ENCODE data around the gene SLC43A1. TPM values are rescaled to one million over a fixed set of nuclear protein-coding genes. Genes with fewer than 3 reads are reported as not detected.

SLC43A1 gene
- total RNA-seq, 1 experiment from 2014 or later, result 11.8 TPM

DNA sequence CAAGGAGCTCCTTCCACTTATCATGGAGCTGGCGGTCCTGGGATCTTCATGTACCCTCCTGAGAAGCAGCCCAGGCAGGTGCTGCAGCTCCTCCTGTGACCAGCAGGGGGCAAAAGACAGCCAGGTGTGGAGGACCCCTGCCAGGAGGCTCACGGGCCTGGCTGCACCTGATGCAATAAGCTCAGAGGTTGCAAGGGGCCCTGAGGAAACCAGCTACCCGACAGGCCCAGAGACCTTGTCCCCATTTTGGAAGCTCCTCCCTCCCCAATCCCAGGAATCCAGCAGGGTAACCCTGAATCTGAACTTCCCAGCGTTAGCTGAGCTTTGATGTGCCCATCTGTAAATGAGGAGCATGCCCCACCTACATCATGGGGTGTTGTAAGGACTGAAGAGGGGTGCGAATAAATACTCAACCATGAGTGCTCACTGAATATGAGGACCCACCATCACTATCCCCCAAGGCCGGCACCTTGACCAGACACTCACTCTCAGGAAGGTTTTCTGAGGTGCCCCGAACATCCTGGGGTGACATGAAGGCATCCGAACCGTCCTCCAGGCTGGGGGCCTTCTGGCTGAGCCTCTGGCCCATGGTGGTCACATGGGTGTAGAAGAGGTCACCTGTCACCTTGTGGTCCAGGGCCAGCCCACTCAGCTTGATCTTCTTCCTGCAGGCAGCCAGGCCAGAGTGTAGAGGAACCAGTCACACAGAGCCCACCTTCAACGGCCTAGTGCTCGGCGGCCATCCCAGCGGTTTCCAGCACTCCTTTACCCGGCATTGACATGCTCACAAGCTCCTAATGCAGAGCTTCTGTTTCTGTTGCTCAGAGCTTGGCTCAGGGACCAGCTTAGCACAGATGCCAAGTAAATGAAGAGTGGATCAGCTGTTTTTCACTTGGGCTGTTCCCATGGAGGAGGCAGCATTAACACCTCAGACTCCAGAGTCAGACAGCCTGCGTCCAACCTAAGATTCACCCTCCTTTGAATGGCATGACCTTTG lies 21.7 kb downstream of the SLC43A1 start:
- Histone ChIP-seq H2AFZ (ENCODE audit: low read depth, low read length, poor library complexity, severe bottlenecking) (no peak overlapping the region), H4K20me1 (ENCODE audit: insufficient read depth) (no peaks in the 10 kb centered on the region), H3K79me2 (ENCODE audit: insufficient read depth, low read length) (no peaks in the 10 kb centered on the region), H3K27ac (ENCODE audit: low read depth, low read length) (peak overlapping the region; percentile 37; the same call in 1 of the 2 replicates), H3K4me1 (ENCODE audit: control insufficient read depth in 1 of 2, insufficient read depth in 2 of 2, low read length in 2 of 2) (peaks cover 5 to 7% of the 10 kb centered on the region in 2 experiments; a peak in 2 of 4 replicates), H3K9ac (ENCODE audit: low read length) (no peak overlapping the region), H3K9me3 (ENCODE audit: control insufficient read depth in 1 of 2, insufficient read depth in 1 of 2, low read depth in 1 of 2, low read length in 2 of 2) (no peaks in the 10 kb centered on the region), H3K9me2 (ENCODE audit: insufficient read depth) (no peaks in the 10 kb centered on the region), H3K27me3 (ENCODE audit: insufficient read depth, low read length) (no peaks in the 10 kb centered on the region), H3K36me3 (ENCODE audit: control insufficient read depth in 1 of 2, insufficient read depth in 2 of 2, low read length in 2 of 2) (no peaks in the 10 kb centered on the region), H3K4me3 (replicated peaks in 1 of 2; ENCODE audit: low read depth in 1 of 2, low read length in 2 of 2) (no peak overlapping the region), H3K4me2 (ENCODE audit: low read length) (no peak overlapping the region)
- ChIA-PET POLR2A (interaction anchor here (1.3 to 1.6 kb wide), 6 partner anchors 21 to 150 kb away, joined by 4 to 9 read pairs (median 6); partner anchors contain the start of genes RTN4RL2 and SLC43A1), CTCF (interaction anchor here (0.7 to 4.1 kb wide), 29 partner anchors 8 to 1665 kb away, joined by 3 to 78 read pairs (median 6); partner anchors contain the start of genes MED19, RTN4RL2, SLC43A1 and SSRP1), RAD21 (ENCODE audit: low non-redundant PET in 1 of 2, low total read pairs in 2 of 2, uncharacterized antibody in 2 of 2, unreplicated experiment in 2 of 2) (interaction anchor here (0.9 to 2.7 kb wide), 7 partner anchors 8 to 151 kb away, joined by 3 to 9 read pairs (median 4); partner anchors contain the start of genes TIMM10 (in 1 of the 2) and UBE2L6 (in 1 of the 2))
- DNase-seq (ENCODE audit: low read depth, low spot score), result peak; percentile 73
- TF ChIP-seq YY1 (IDR thresholded peaks at IDR 0.05; ENCODE audit: extremely low read depth, insufficient replicate concordance, low read depth, low read length) (no peak), RAD21 (IDR thresholded peaks at IDR 0.05; ENCODE audit: low read depth) (peak; percentile 78), FOSL1 (IDR thresholded peaks at IDR 0.05; ENCODE audit: low read depth) (no peak), POLR2AphosphoS5 (IDR thresholded peaks at IDR 0.05; ENCODE audit: low read depth, low read length) (peak; percentile 43), POLR2A (IDR thresholded peaks at IDR 0.05; ENCODE audit: borderline replicate concordance, extremely low read depth, insufficient read depth, insufficient read length) (no peak), MAX (IDR thresholded peaks at IDR 0.05) (peak; percentile 66)
- TF ChIP-seq, protein P1, sequence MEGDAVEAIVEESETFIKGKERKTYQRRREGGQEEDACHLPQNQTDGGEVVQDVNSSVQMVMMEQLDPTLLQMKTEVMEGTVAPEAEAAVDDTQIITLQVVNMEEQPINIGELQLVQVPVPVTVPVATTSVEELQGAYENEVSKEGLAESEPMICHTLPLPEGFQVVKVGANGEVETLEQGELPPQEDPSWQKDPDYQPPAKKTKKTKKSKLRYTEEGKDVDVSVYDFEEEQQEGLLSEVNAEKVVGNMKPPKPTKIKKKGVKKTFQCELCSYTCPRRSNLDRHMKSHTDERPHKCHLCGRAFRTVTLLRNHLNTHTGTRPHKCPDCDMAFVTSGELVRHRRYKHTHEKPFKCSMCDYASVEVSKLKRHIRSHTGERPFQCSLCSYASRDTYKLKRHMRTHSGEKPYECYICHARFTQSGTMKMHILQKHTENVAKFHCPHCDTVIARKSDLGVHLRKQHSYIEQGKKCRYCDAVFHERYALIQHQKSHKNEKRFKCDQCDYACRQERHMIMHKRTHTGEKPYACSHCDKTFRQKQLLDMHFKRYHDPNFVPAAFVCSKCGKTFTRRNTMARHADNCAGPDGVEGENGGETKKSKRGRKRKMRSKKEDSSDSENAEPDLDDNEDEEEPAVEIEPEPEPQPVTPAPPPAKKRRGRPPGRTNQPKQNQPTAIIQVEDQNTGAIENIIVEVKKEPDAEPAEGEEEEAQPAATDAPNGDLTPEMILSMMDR (IDR thresholded peaks at IDR 0.05 in 2 of 3, conservative IDR thresholded peaks at IDR 0.05 in 1 of 3; ENCODE audit: borderline replicate concordance in 1 of 3, insufficient read depth in 1 of 3, low read depth in 2 of 3, low read length in 2 of 3), result peak; percentile 73 to 98 (median 87)
- intact Hi-C loops (cut with micrococcal nuclease), result loop anchor here (1.0 kb wide), 2 partner anchors 33 to 150 kb away; no protein-coding TSS in a partner anchor
- BruUV-seq (replicated peaks), result TSS peak; percentile 96
- peak; percentile 90 for ATAC-seq
